A549 treated with AZD9567 at 1 μM for 4 hours (cell line): Measurements from ENCODE around the gene GRIA4. TPM values are rescaled to one million over a fixed set of nuclear protein-coding genes. Genes with fewer than 3 reads are reported as not detected.

Source experiments
- total RNA-seq: library from RNA; stranded (reverse); fragments of 200-300 nt; extraction: Qiagen RNA extraction; gene quantifications from 5 replicates; pipeline ENCODE4 v1.2.3, GENCODE V29; 2022; ENCODE audit not compliant: insufficient read depth

Gene GRIA4
- total RNA-seq = not detected in 5 replicates

GRCh38 chr11:105609832-105610781 is at the start of gene GRIA4:
TSS of gene GRIA4 (plus strand) at chr11:105610073. CDS start at chr11:105610998, 925 bp downstream.

GRCh38 chr11:106021967-106022794 is 412.3 kb downstream of the GRIA4 start, which contains the start of gene MSANTD4:
TSS of gene MSANTD4 (minus strand) at chr11:106022240. CDS start at chr11:106010917, 11,323 bp downstream.

